T-helper 2 cell treated with Interferon-gamma antibody and Interleukin-4, amounts not matched to agents 5 μg/mL and 100 μg/mL, for 36 hours (primary cell): ENCODE measurements around the gene JMJD1C.
A peak's percentile ranks its signal among the peaks of the same experiment; 100 is the strongest.

Experiments used
- DNase-seq: peaks from one replicate; pipeline ENCODE4 v3.0.0; 2021; ENCODE audit warnings: low spot score
- H3K27ac Mint-ChIP-seq: one replicate; pipeline ENCODE4 v1.8.0; 2021; ENCODE audit warnings: mild to moderate bottlenecking, mixed read lengths
- H3K27me3 Mint-ChIP-seq: one replicate; pipeline ENCODE4 v1.8.0; 2021; ENCODE audit warnings: low read depth, mixed read lengths
- H3K36me3 Mint-ChIP-seq: one replicate; pipeline ENCODE4 v1.8.0; 2021; ENCODE audit warnings: low read depth, mixed read lengths
- H3K4me1 Mint-ChIP-seq: one replicate; pipeline ENCODE4 v1.8.0; 2021; ENCODE audit warnings: low read depth, mixed read lengths
- H3K4me3 Mint-ChIP-seq: one replicate; pipeline ENCODE4 v1.8.0; 2022; ENCODE audit warnings: mild to moderate bottlenecking, moderate library complexity, mixed read lengths
- H3K9me3 Mint-ChIP-seq: one replicate; pipeline ENCODE4 v1.8.0; 2021; ENCODE audit warnings: mixed read lengths

Gene JMJD1C

GRCh38 chr10:63283093-63283492 lies 182.7 kb downstream of the JMJD1C start:
- Mint-ChIP-seq H3K4me3 (no peak overlapping the region), H3K27ac (no peak overlapping the region), H3K27me3 (no peaks in the 10 kb centered on the region), H3K36me3 (no peaks in the 10 kb centered on the region), H3K9me3 (no peaks in the 10 kb centered on the region), H3K4me1 (no peaks in the 10 kb centered on the region)
- no peak for DNase-seq

- no peak overlapping the region for H3K4me3 Mint-ChIP-seq
- H3K36me3 Mint-ChIP-seq = no peaks in the 10 kb centered on the region
- no peak for DNase-seq
- H3K9me3 Mint-ChIP-seq = no peaks in the 10 kb centered on the region
- no peaks in the 10 kb centered on the region for H3K4me1 Mint-ChIP-seq
- no peak overlapping the region for H3K27ac Mint-ChIP-seq
- H3K27me3 Mint-ChIP-seq = no peaks in the 10 kb centered on the region
These were observed 183.8 kb downstream of the JMJD1C start for GRCh38 chr10:63281967-63282366.

- DNase-seq = no peak
- no peak overlapping the region for H3K4me3 Mint-ChIP-seq
- no peaks in the 10 kb centered on the region for H3K36me3 Mint-ChIP-seq
- no peaks in the 10 kb centered on the region for H3K4me1 Mint-ChIP-seq
- no peak overlapping the region for H3K27ac Mint-ChIP-seq
- H3K27me3 Mint-ChIP-seq = no peaks in the 10 kb centered on the region
- no peaks in the 10 kb centered on the region for H3K9me3 Mint-ChIP-seq
These were observed 185.4 kb downstream of the JMJD1C start for GRCh38 chr10:63280386-63280785.

GRCh38 chr10:63275094-63275493 lies 190.7 kb downstream of the JMJD1C start:
- Mint-ChIP-seq H3K9me3 (no peaks in the 10 kb centered on the region), H3K27me3 (no peaks in the 10 kb centered on the region), H3K27ac (no peak overlapping the region), H3K4me3 (no peak overlapping the region), H3K36me3 (no peaks in the 10 kb centered on the region), H3K4me1 (peaks cover 18% of the 10 kb centered on the region)
- no peak for DNase-seq

GRCh38 chr10:63273577-63273976 lies 192.2 kb downstream of the JMJD1C start:
- peak overlapping the region; percentile 56 for H3K4me3 Mint-ChIP-seq
- H3K36me3 Mint-ChIP-seq = no peaks in the 10 kb centered on the region
- DNase-seq = no peak
- H3K27ac Mint-ChIP-seq = peak overlapping the region; percentile 60
- H3K4me1 Mint-ChIP-seq = peaks cover 19% of the 10 kb centered on the region
- H3K9me3 Mint-ChIP-seq = no peaks in the 10 kb centered on the region
- no peaks in the 10 kb centered on the region for H3K27me3 Mint-ChIP-seq

- Mint-ChIP-seq H3K27ac (peak overlapping the region; percentile 98), H3K4me3 (peak overlapping the region; percentile 97)
These were observed 196.8 kb downstream of the JMJD1C start for GRCh38 chr10:63268798-63269503.

DNA sequence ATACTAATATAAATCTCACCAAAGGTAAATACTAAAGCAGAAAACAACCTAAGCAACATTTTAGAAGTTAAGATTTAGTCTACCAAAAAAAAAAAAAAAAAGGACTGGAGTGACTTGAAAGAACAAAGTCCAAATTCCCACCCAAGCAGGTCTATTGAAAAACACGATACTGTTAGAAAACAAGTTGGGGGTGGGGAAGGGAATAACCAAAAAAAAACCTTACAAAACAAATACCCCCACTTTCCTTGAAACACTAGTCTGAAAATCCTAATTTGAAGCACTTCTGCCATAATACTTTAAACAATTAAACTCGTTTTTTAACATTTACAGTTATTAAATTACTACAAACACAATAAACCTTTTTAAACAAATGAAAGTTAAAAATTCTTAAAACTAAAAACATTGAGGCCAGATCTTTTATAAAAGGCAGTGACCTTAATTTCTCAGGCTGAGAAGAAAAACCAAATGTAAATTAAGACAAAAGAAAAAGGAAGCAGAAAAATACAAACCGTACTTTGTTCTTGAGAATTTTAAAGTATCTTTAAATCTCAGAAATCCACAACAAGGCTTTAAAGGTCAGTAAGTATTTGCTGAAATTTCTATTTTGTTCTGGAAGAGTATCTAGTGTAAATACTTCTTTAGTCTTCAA lies 197.5 kb downstream of the JMJD1C start:
- Mint-ChIP-seq H3K4me1 (peaks cover 13% of the 10 kb centered on the region), H3K9me3 (no peaks in the 10 kb centered on the region), H3K27ac (peak overlapping the region; percentile 98), H3K4me3 (peak overlapping the region; percentile 97), H3K36me3 (peaks cover 7% of the 10 kb centered on the region), H3K27me3 (no peaks in the 10 kb centered on the region)
- no peak for DNase-seq

More at GRCh38 chr10:63268798-63269503, 196.8 kb downstream of the JMJD1C start:
- Mint-ChIP-seq H3K4me1 (peaks cover 20% of the 10 kb centered on the region), H3K36me3 (peaks cover 7% of the 10 kb centered on the region), H3K27me3 (no peaks in the 10 kb centered on the region), H3K9me3 (no peaks in the 10 kb centered on the region)
- peak; percentile 85 for DNase-seq

DNA sequence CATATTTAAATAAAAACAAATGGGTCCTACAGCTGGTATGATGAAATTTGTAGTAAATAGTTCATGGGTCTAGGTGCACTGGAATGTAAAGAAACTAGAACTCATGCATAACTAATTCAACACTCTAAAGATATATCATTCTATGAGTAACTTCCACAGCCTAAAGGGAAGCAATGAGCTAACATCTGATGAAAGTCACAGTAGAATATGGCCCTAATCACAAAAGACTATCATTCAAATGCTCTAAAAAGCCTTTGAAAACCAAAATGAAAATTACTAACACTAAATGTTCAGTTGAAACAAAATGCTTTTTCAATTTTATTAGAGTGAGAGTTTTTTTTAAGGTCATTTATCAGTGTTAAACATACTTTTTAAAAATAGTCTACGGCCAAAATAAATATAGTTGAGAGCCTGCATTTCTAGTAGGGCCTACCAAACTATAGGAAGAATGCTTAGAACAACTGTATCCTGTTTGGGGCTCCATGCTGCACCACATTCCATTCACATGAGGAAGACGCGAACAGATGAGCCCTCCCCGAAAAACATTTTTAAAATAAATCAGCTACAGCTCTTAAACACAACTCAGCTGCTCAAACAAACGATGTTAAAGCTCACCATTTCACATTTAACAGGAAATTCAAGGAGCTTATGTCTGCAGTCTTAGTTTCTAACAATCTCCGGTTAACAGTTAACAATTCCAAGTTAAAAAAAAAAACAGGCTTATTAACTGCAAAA lies 198.2 kb downstream of the JMJD1C start:
- no peaks in the 10 kb centered on the region for H3K27me3 Mint-ChIP-seq
- peaks cover 15% of the 10 kb centered on the region for H3K4me1 Mint-ChIP-seq
- peaks cover 12% of the 10 kb centered on the region for H3K36me3 Mint-ChIP-seq
- no peaks in the 10 kb centered on the region for H3K9me3 Mint-ChIP-seq
- peak overlapping the region; percentile 97 for H3K4me3 Mint-ChIP-seq
- DNase-seq = no peak
- peak overlapping the region; percentile 98 for H3K27ac Mint-ChIP-seq

- Mint-ChIP-seq H3K27me3 (no peaks in the 10 kb centered on the region), H3K27ac (peak overlapping the region; percentile 75)
These were observed 199.1 kb downstream of the JMJD1C start for GRCh38 chr10:63266391-63267316.

DNA sequence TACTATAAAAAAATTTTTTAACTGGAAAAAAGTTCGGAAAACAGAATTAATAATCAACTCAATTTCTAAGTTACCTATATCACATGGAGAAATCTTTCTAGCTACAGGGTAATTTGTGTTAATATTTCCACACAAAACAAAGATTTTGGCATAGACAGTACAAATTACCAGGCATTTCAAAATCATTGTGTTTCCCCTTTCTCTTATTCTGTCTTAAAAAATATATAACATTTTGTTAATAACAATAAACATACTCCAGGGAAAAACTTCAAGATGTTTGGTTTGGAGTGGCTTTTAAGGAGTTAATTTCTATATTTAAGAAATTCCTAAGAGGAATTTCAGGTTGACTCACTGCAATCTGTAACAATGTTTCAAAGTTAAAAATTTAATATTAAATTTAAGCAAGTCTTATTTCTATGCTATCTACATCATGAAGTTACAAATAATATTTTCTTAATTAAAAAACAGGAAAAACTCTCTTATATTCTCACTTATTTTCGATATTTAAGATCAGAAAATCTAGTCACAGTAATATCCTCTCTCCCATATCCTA lies 200.0 kb downstream of the JMJD1C start:
- peak overlapping the region; percentile 99 for H3K4me3 Mint-ChIP-seq
- H3K27me3 Mint-ChIP-seq = no peaks in the 10 kb centered on the region
- DNase-seq = no peak
- H3K4me1 Mint-ChIP-seq = peaks cover 28% of the 10 kb centered on the region
- H3K9me3 Mint-ChIP-seq = no peaks in the 10 kb centered on the region
- peak overlapping the region; percentile 88 for H3K27ac Mint-ChIP-seq
- H3K36me3 Mint-ChIP-seq = peaks cover 23% of the 10 kb centered on the region

More at GRCh38 chr10:63266391-63267316, 199.1 kb downstream of the JMJD1C start:
- peaks cover 20% of the 10 kb centered on the region for H3K4me1 Mint-ChIP-seq
- peaks cover 15% of the 10 kb centered on the region for H3K36me3 Mint-ChIP-seq
- H3K4me3 Mint-ChIP-seq = peak overlapping the region; percentile 97
- no peaks in the 10 kb centered on the region for H3K9me3 Mint-ChIP-seq
- no peak for DNase-seq

GRCh38 chr10:63265222-63265617 lies 200.6 kb downstream of the JMJD1C start:
- H3K27me3 Mint-ChIP-seq = no peaks in the 10 kb centered on the region
- H3K4me3 Mint-ChIP-seq = peak overlapping the region; percentile 99
- H3K27ac Mint-ChIP-seq = peak overlapping the region; percentile 88
- peaks cover 25% of the 10 kb centered on the region for H3K4me1 Mint-ChIP-seq
- peaks cover 25% of the 10 kb centered on the region for H3K36me3 Mint-ChIP-seq
- H3K9me3 Mint-ChIP-seq = no peaks in the 10 kb centered on the region
- DNase-seq = peak; percentile 28

DNA sequence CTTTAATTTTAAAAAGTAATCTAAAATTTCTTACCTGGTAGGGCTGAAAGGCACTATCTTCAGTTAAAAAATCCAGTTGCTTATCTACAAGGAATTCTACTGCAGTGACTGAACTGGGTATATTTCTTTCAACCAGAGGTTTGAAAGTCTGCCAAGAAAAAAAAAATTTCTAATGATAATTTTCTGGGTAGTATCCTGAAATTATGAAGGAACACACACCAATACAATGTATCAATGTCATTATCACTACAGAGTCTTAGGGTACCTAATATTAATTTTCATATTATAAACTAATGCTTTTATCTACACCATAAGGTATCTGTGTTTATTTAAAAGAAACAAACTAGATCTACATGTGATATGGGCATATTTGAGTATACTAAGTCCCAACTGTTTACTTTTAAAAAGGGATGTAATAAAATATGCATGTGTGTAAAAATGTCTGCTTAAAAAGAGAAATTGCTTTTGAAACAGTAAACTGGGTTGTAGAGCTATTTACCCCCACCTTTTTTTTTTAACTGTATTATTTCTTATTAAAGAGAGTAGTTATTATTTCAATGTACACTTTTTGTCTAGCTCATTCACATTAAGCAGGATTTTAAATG lies 201.1 kb downstream of the JMJD1C start:
- peak overlapping the region; percentile 99 for H3K4me3 Mint-ChIP-seq
- DNase-seq = no peak
- H3K36me3 Mint-ChIP-seq = peaks cover 29% of the 10 kb centered on the region
- no peaks in the 10 kb centered on the region for H3K9me3 Mint-ChIP-seq
- peak overlapping the region; percentile 88 for H3K27ac Mint-ChIP-seq
- H3K4me1 Mint-ChIP-seq = peaks cover 27% of the 10 kb centered on the region
- H3K27me3 Mint-ChIP-seq = no peaks in the 10 kb centered on the region
